AG09309 (cell line): Measurements from ENCODE around the gene IPO11.
A peak's percentile ranks its signal among the peaks of the same experiment; 100 is the strongest.

ENCODE experiments used
- DNase-seq: peaks from one replicate; pipeline ENCODE4 v3.0.0-alpha.2; 2010; ENCODE audit warnings: low read depth
- H3K4me3 ChIP-seq: 2 replicates; pipeline ENCODE4 v1.5.1; 2011; ENCODE audit warnings: mild to moderate bottlenecking, low read depth, low read length, moderate library complexity; ENCODE audit not compliant: control insufficient read depth
- TF ChIP-seq, protein P1 (sequence below): IDR thresholded peaks from 2 replicates; pipeline ENCODE4 v1.5.1; 2011; ENCODE audit warnings: mild to moderate bottlenecking, low read depth, low read length, inconsistent platforms; ENCODE audit not compliant: insufficient read depth, control insufficient read depth; ENCODE audit errors: missing control alignments

The IPO11 gene

GRCh38 chr5:62412549-62413329 is at the start of gene IPO11:
TSS of gene IPO11 (plus strand) at chr5:62412763. CDS start at chr5:62437280, 24,517 bp downstream.
- DNase-seq = peak; percentile 95
- TF ChIP-seq, protein P1, sequence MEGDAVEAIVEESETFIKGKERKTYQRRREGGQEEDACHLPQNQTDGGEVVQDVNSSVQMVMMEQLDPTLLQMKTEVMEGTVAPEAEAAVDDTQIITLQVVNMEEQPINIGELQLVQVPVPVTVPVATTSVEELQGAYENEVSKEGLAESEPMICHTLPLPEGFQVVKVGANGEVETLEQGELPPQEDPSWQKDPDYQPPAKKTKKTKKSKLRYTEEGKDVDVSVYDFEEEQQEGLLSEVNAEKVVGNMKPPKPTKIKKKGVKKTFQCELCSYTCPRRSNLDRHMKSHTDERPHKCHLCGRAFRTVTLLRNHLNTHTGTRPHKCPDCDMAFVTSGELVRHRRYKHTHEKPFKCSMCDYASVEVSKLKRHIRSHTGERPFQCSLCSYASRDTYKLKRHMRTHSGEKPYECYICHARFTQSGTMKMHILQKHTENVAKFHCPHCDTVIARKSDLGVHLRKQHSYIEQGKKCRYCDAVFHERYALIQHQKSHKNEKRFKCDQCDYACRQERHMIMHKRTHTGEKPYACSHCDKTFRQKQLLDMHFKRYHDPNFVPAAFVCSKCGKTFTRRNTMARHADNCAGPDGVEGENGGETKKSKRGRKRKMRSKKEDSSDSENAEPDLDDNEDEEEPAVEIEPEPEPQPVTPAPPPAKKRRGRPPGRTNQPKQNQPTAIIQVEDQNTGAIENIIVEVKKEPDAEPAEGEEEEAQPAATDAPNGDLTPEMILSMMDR = no peak
- H3K4me3 ChIP-seq = peak within 1 kb of the TSS; percentile 96

- no peak for DNase-seq
- TF ChIP-seq, protein P1 = no peak
Measured at GRCh38 chr5:62369039-62369438, 43.5 kb upstream of the IPO11 start.

GRCh38 chr5:62371409-62371808 is 41.2 kb upstream of the IPO11 start:
- TF ChIP-seq, protein P1 = no peak

More at GRCh38 chr5:62369039-62369438, 43.5 kb upstream of the IPO11 start:
- H3K4me3 ChIP-seq = no peak overlapping the region

DNA sequence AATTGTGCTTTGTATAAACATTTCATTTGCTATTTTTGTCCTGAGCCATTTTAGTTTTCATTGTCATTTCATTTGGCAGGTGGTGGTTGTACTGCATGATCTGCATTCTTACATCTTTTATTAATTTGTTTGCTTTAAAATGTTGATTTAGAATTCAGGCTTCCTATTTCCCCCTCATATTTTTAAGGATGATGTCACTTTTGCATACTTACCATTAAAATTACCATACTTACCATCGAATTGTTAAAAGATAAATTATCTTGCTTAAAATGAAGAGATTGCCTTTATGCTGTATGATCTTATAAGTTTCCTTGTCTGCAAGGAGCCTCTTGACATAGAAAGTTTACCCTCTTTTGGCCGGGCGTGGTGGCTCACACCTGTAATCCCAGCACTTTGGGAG is 40.0 kb upstream of the IPO11 start:
- DNase-seq = no peak
- TF ChIP-seq, protein P1 = no peak
- H3K4me3 ChIP-seq = no peak overlapping the region

More at GRCh38 chr5:62371409-62371808, 41.2 kb upstream of the IPO11 start:
- no peak overlapping the region for H3K4me3 ChIP-seq
- DNase-seq = no peak

DNA sequence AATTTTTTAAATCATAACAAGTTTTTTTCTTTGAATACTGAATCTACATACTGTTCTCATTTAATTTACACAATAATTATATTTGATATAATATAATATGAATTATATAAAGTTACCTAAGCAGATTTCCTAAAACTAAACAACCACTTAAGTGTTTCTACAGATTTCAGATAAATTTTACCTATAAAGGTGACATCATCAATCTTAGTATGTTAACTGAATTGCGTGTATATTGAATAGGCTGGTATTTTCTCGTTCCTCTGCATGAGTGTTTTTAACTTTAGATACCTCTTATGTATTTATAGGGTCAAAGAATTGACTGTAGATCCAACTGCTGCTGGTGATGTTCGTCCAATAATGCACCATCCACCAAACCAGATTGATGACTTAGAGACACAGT is 39.2 kb upstream of the IPO11 start:
- no peak overlapping the region for H3K4me3 ChIP-seq
- TF ChIP-seq, protein P1 = no peak
- no peak for DNase-seq

DNA sequence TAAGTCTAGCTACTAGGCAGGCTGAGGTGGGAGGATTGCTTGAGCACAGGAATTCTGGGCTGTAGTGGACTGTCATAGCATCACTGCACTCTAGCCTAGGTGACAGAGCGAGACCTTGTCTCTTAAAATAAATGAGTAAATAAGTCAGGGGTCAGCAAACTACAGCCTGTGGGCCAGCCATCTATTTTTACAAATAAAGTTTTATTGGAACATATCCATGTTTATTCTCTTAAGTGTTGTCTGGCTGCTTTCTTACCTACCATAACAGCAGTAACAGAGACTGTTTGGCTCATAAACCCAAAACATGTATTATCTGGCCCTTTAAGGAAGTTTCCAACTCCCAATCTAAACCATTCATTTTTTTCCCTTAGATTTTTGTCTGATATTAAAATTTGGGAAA is 38.5 kb upstream of the IPO11 start:
- no peak for DNase-seq
- H3K4me3 ChIP-seq = no peak overlapping the region
- TF ChIP-seq, protein P1 = no peak

DNA sequence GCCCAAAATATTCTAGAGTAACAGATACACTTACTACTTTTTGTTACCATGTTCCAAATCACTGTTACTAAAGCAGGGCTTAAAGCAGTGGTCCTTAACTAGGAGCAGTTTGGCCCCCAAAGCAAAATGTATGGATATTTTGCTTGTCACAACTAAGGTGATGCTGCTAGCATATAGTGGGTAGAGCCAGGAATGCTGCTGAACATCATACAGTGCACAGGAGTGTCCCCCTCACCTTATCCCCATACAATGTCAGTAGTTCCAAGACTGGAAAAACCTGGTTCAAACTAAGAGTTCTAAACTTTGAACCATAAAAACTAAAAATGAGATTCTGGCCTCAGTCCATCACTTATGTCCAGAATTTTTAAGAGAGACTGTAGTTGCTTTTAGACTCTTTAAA is 36.9 kb upstream of the IPO11 start:
- no peak for DNase-seq
- TF ChIP-seq, protein P1 = no peak
- H3K4me3 ChIP-seq = no peak overlapping the region
